Panc1 (cell line): ENCODE data around the gene GALNT18. TPM values are rescaled to one million over a fixed set of nuclear protein-coding genes. Genes with fewer than 3 reads are reported as not detected.

Source experiments
- ATAC-seq: fragments of 200-7000 bp; cut with Tn5 transposase; 2 replicates; pipeline ENCODE4 v1.9.1; 2020; ENCODE audit warnings: mild to moderate bottlenecking, moderate library complexity
- BruUV-seq: library from RNA; stranded (reverse); fragments of 400-500 nt; replicated peaks from 2 replicates; lab custom pipeline; 2021; lab: Mats Ljungman, UMichigan
- CTCF ChIA-PET: fragments of 300-600 bp; sonication (Branson Sonifier 250); formaldehyde crosslinking; loops from one replicate; lab custom pipeline; 2022; ENCODE audit warnings: antibody characterized with exemption; lab: Charles Lee
- POLR2A ChIA-PET: fragments of 300-600 bp; sonication (Branson Sonifier 250); formaldehyde crosslinking; loops from one replicate; lab custom pipeline; 2022; ENCODE audit warnings: antibody characterized with exemption; lab: Charles Lee
- DNase-seq: peaks from one replicate; pipeline ENCODE4 v3.0.0-alpha.2; 2010; ENCODE audit warnings: low read depth, low spot score
- H3K27ac ChIP-seq: 2 replicates; pipeline ENCODE4 v1.5.1; 2011; ENCODE audit warnings: mild to moderate bottlenecking, low read length, inconsistent platforms
- H3K27me3 ChIP-seq: fragments of 200-500 bp; sonication (Bioruptor generic); 2 replicates; pipeline ENCODE4 v1.6.0; 2014; ENCODE audit warnings: low read length, inconsistent platforms; ENCODE audit not compliant: control insufficient read depth, insufficient read depth
- H3K36me3 ChIP-seq: fragments of 200-500 bp; sonication (Bioruptor generic); 2 replicates; pipeline ENCODE4 v1.5.1; 2014; ENCODE audit warnings: inconsistent platforms, mild to moderate bottlenecking, low read length, moderate library complexity; ENCODE audit not compliant: control insufficient read depth, insufficient read depth
- H3K4me1 ChIP-seq: 2 replicates; pipeline ENCODE4 v1.5.1; 2011; ENCODE audit warnings: inconsistent platforms, mild to moderate bottlenecking, low read length, moderate library complexity; ENCODE audit not compliant: control insufficient read depth, insufficient read depth
- H3K4me3 ChIP-seq, 2 experiments: 2 replicates each; pipeline ENCODE4 v1.5.1; 2011 to 2012; ENCODE audit warnings: low read depth in 2 of 2, low read length in 2 of 2, mild to moderate bottlenecking in 2 of 2, inconsistent platforms in 1 of 2, moderate library complexity in 1 of 2
- H3K9me3 ChIP-seq: fragments of 200-500 bp; sonication (Bioruptor generic); 2 replicates; pipeline ENCODE4 v1.5.1; 2014; ENCODE audit warnings: low read depth, mild to moderate bottlenecking, inconsistent platforms, low read length, moderate library complexity; ENCODE audit not compliant: control insufficient read depth, insufficient read depth
- CTCF ChIP-seq: fragments of 450-650 bp; IDR thresholded peaks from 2 replicates; pipeline ENCODE4 v1.5.1; 2017; ENCODE audit warnings: mild to moderate bottlenecking
- POLR2AphosphoS5 ChIP-seq: IDR thresholded peaks from 2 replicates; pipeline ENCODE4 v1.6.1; 2012; ENCODE audit warnings: mild to moderate bottlenecking, low read depth, low read length, moderate library complexity
- SIN3A ChIP-seq: IDR thresholded peaks from 2 replicates; pipeline ENCODE4 v1.6.1; 2012; ENCODE audit warnings: low read depth, mild to moderate bottlenecking, low read length, moderate library complexity, borderline replicate concordance; ENCODE audit not compliant: insufficient read depth
- TCF7L2 ChIP-seq: IDR thresholded peaks from 2 replicates; pipeline ENCODE4 v1.6.1; 2011; ENCODE audit warnings: mild to moderate bottlenecking, low read depth, low read length, inconsistent platforms
- in situ Hi-C: cut with HindIII; loops from 2 replicates; pipeline ENCODE4 v1.10.0; 2016; ENCODE audit warnings: low sequenced_read_pairs, low pct_unique_long_range_greater_than_20kb
- intact Hi-C: fragments of 100-400 bp; cut with micrococcal nuclease; formaldehyde crosslinking; loops from one replicate; pipeline ENCODE4 v1.10.0; 2022; ENCODE audit not compliant: unreplicated experiment
- total RNA-seq: library from RNA; stranded (reverse); gene quantifications from one replicate; pipeline ENCODE4 v1.2.1, GENCODE V29; 2021; ENCODE audit not compliant: unreplicated experiment
- TF ChIP-seq, protein P1 (sequence below), 2 experiments: IDR thresholded peaks; 2 replicates each; pipeline ENCODE4 v1.6.1; 2011 to 2012; ENCODE audit warnings: low read depth in 2 of 2, control low read depth in 1 of 2, low read length in 1 of 2, mild to moderate bottlenecking in 1 of 2, moderate library complexity in 1 of 2; ENCODE audit not compliant: insufficient read depth in 1 of 2

The GALNT18 gene
- total RNA-seq, 1 experiment from 2014 or later, result 8.6 TPM

DNA sequence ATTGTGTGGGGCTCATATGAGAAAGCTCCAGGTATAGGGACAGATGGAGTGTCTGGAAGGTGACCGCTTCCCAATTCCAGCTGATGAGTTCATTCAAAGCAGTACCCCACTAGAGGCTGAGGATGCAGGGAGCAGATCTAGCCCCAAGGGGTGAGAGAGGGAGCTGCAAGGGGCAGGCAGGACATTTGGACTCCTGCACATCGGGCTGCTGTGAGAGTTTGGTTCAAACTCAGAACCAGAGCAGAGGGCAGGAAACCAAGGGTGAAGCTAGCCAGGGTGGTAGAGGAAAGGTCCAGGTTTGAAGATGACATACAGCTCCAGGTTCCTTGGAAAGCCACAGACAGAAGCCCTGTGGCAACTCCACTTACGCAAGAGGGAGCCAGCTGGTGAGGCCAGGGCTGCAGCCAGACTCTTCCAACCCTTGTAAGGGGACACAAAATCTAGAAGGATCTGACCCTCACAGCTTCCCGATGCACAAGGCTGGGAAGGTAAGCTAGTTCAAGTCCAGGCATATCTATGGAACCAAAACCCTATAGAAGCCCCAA lies 270.7 kb downstream of the GALNT18 start:
- CTCF ChIA-PET, result interaction anchor here (0.7 kb wide), 1 partner anchor 148 kb away, joined by 3 read pairs; no protein-coding TSS in a partner anchor
- no peak overlapping the region for H3K27ac ChIP-seq
- H3K36me3 ChIP-seq, result no peaks in the 10 kb centered on the region
- H3K4me1 ChIP-seq, result no peaks in the 10 kb centered on the region
- ATAC-seq (no peak), DNase-seq (no peak)
- in situ Hi-C loops (no loop called here), intact Hi-C loops (no loop called here)
- TF ChIP-seq CTCF (no peak), SIN3A (no peak), TCF7L2 (no peak), POLR2AphosphoS5 (no peak)
- TF ChIP-seq, protein P1, sequence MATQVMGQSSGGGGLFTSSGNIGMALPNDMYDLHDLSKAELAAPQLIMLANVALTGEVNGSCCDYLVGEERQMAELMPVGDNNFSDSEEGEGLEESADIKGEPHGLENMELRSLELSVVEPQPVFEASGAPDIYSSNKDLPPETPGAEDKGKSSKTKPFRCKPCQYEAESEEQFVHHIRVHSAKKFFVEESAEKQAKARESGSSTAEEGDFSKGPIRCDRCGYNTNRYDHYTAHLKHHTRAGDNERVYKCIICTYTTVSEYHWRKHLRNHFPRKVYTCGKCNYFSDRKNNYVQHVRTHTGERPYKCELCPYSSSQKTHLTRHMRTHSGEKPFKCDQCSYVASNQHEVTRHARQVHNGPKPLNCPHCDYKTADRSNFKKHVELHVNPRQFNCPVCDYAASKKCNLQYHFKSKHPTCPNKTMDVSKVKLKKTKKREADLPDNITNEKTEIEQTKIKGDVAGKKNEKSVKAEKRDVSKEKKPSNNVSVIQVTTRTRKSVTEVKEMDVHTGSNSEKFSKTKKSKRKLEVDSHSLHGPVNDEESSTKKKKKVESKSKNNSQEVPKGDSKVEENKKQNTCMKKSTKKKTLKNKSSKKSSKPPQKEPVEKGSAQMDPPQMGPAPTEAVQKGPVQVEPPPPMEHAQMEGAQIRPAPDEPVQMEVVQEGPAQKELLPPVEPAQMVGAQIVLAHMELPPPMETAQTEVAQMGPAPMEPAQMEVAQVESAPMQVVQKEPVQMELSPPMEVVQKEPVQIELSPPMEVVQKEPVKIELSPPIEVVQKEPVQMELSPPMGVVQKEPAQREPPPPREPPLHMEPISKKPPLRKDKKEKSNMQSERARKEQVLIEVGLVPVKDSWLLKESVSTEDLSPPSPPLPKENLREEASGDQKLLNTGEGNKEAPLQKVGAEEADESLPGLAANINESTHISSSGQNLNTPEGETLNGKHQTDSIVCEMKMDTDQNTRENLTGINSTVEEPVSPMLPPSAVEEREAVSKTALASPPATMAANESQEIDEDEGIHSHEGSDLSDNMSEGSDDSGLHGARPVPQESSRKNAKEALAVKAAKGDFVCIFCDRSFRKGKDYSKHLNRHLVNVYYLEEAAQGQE (IDR thresholded peaks at IDR 0.05; ENCODE audit: insufficient read depth in 1 of 2, low read depth in 2 of 2, low read length in 1 of 2), result no peak
- no peaks in the 10 kb centered on the region for H3K9me3 ChIP-seq
- POLR2A ChIA-PET, result no interaction called here
- H3K4me3 ChIP-seq, result no peak overlapping the region
- BruUV-seq, result no TSS peak
- H3K27me3 ChIP-seq, result no peaks in the 10 kb centered on the region

GRCh38 chr11:11349870-11350337 lies 271.9 kb downstream of the GALNT18 start:
- TF ChIP-seq, protein P1 (IDR thresholded peaks at IDR 0.05; ENCODE audit: insufficient read depth in 1 of 2, low read depth in 2 of 2, low read length in 1 of 2), result no peak
- TF ChIP-seq TCF7L2 (no peak), CTCF (no peak), POLR2AphosphoS5 (no peak), SIN3A (no peak)
- Histone ChIP-seq H3K4me1 (no peaks in the 10 kb centered on the region), H3K27me3 (no peaks in the 10 kb centered on the region), H3K36me3 (no peaks in the 10 kb centered on the region), H3K27ac (no peak overlapping the region), H3K4me3 (no peak overlapping the region), H3K9me3 (no peaks in the 10 kb centered on the region)
- ATAC-seq, result no peak
- ChIA-PET POLR2A (interaction anchor here (0.7 kb wide), 1 partner anchor 363 kb away, joined by 3 read pairs; no protein-coding TSS in a partner anchor), CTCF (no interaction called here)
- BruUV-seq, result no TSS peak
- intact Hi-C loops (no loop called here), in situ Hi-C loops (no loop called here)
- no peak for DNase-seq
